ENCODE results near the gene ERLEC1.
"Not testable (repeated sequence)": the region's sequence is repeated elsewhere in the genome, so short reads cannot be mapped to it uniquely, and the experiment has no call there.

The ERLEC1 gene

GRCh38 chr2:53840580-53840979, 53.7 kb downstream of the ERLEC1 start:
- DNase-seq: no peak

GRCh38 chr2:53841651-53842050, 54.8 kb downstream of the ERLEC1 start:
- DNase-seq: not testable (repeated sequence)

GRCh38 chr2:53842891-53843290, 56.0 kb downstream of the ERLEC1 start:
- DNase-seq: no peak

- no peak for DNase-seq
These were observed 56.8 kb downstream of the ERLEC1 start for GRCh38 chr2:53843595-53843994.

GRCh38 chr2:53848062-53848461, 61.2 kb downstream of the ERLEC1 start:
- no peak for DNase-seq

GRCh38 chr2:53851052-53851757, 64.4 kb downstream of the ERLEC1 start:
- DNase-seq: not testable (repeated sequence)

GRCh38 chr2:53852532-53852931, 65.7 kb downstream of the ERLEC1 start:
- DNase-seq: no peak

- no peak for DNase-seq
These were observed 67.8 kb downstream of the ERLEC1 start for GRCh38 chr2:53854678-53855077.

GRCh38 chr2:53856272-53856671, 69.4 kb downstream of the ERLEC1 start:
- DNase-seq: no peak

GRCh38 chr2:53859206-53860181, 72.7 kb downstream of the ERLEC1 start, which contains the start of gene GPR75:
TSS of gene GPR75 (minus strand) at chr2:53859967. CDS start at chr2:53854756, 5,211 bp downstream.
- DNase-seq: no peak

GRCh38 chr2:53861824-53862223, 75.0 kb downstream of the ERLEC1 start:
- no peak for DNase-seq

- no peak for DNase-seq
These were observed 76.8 kb downstream of the ERLEC1 start for GRCh38 chr2:53863538-53864227.

- no peak for DNase-seq
These were observed 78.4 kb downstream of the ERLEC1 start for GRCh38 chr2:53865264-53865663.

GRCh38 chr2:53865962-53866361, 79.1 kb downstream of the ERLEC1 start:
- DNase-seq: no peak

GRCh38 chr2:53867169-53867568, 80.3 kb downstream of the ERLEC1 start:
- DNase-seq: no peak

- no peak for DNase-seq
These were observed 80.9 kb downstream of the ERLEC1 start for GRCh38 chr2:53867773-53868172.
